ENCODE results near the gene KASH5. TPM values are rescaled to one million over a fixed set of nuclear protein-coding genes. Genes with fewer than 3 reads are reported as not detected.

KASH5 gene
- total and polyA plus RNA-seq, 4 donors, result not detected

DNA sequence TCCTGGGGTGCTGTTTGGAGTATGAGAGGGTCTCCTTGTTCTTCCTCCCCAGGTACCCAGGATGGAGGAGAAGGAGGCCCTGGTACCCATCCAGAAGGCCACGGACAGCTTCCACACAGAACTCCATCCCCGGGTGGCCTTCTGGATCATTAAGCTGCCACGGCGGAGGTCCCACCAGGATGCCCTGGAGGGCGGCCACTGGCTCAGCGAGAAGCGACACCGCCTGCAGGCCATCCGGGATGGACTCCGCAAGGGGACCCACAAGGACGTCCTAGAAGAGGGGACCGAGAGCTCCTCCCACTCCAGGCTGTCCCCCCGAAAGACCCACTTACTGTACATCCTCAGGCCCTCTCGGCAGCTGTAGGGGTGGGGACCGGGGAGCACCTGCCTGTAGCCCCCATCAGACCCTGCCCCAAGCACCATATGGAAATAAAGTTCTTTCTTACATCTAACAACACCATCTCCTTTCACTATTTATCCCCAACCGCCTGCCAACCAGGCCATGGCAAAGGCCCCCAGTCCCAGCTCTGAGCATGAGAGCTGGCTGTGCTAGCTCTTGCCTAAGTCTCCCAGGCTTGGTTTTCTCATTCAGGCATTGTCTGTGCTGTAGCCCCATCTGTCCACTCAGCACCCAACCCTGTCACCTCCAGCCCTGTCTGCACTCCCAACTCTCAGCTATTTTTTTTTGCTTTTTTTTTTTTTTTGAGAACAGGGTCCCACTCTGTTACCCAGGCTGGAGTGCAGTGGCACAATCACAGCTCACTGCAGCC lies 13.2 kb upstream of the KASH5 start:
- TF ChIP-seq SP1 (IDR thresholded peaks at IDR 0.05) (no peak), FOXA1 (IDR thresholded peaks at IDR 0.05) (no peak), HNF4G (IDR thresholded peaks at IDR 0.05) (no peak), FOXA2 (IDR thresholded peaks at IDR 0.05) (no peak), RAD21 (IDR thresholded peaks at IDR 0.05) (no peak), HNF4A (conservative IDR thresholded peaks at IDR 0.05) (no peak), RXRA (IDR thresholded peaks at IDR 0.05) (no peak), EGR1 (IDR thresholded peaks at IDR 0.05; ENCODE audit: low read depth in 2 of 2) (no peak), GABPA (IDR thresholded peaks at IDR 0.05 in 1 of 2, conservative IDR thresholded peaks at IDR 0.05 in 1 of 2) (no peak), JUND (IDR thresholded peaks at IDR 0.05) (no peak), NR2F2 (IDR thresholded peaks at IDR 0.05) (no peak), TAF1 (conservative IDR thresholded peaks at IDR 0.05) (no peak), YY1 (IDR thresholded peaks at IDR 0.05) (no peak)
- TF ChIP-seq, protein P1, sequence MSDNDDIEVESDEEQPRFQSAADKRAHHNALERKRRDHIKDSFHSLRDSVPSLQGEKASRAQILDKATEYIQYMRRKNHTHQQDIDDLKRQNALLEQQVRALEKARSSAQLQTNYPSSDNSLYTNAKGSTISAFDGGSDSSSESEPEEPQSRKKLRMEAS (IDR thresholded peaks at IDR 0.05), result no peak
- TF ChIP-seq, protein P2, sequence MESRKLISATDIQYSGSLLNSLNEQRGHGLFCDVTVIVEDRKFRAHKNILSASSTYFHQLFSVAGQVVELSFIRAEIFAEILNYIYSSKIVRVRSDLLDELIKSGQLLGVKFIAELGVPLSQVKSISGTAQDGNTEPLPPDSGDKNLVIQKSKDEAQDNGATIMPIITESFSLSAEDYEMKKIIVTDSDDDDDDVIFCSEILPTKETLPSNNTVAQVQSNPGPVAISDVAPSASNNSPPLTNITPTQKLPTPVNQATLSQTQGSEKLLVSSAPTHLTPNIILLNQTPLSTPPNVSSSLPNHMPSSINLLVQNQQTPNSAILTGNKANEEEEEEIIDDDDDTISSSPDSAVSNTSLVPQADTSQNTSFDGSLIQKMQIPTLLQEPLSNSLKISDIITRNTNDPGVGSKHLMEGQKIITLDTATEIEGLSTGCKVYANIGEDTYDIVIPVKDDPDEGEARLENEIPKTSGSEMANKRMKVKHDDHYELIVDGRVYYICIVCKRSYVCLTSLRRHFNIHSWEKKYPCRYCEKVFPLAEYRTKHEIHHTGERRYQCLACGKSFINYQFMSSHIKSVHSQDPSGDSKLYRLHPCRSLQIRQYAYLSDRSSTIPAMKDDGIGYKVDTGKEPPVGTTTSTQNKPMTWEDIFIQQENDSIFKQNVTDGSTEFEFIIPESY (IDR thresholded peaks at IDR 0.05), result no peak
- TF ChIP-seq, protein P3, sequence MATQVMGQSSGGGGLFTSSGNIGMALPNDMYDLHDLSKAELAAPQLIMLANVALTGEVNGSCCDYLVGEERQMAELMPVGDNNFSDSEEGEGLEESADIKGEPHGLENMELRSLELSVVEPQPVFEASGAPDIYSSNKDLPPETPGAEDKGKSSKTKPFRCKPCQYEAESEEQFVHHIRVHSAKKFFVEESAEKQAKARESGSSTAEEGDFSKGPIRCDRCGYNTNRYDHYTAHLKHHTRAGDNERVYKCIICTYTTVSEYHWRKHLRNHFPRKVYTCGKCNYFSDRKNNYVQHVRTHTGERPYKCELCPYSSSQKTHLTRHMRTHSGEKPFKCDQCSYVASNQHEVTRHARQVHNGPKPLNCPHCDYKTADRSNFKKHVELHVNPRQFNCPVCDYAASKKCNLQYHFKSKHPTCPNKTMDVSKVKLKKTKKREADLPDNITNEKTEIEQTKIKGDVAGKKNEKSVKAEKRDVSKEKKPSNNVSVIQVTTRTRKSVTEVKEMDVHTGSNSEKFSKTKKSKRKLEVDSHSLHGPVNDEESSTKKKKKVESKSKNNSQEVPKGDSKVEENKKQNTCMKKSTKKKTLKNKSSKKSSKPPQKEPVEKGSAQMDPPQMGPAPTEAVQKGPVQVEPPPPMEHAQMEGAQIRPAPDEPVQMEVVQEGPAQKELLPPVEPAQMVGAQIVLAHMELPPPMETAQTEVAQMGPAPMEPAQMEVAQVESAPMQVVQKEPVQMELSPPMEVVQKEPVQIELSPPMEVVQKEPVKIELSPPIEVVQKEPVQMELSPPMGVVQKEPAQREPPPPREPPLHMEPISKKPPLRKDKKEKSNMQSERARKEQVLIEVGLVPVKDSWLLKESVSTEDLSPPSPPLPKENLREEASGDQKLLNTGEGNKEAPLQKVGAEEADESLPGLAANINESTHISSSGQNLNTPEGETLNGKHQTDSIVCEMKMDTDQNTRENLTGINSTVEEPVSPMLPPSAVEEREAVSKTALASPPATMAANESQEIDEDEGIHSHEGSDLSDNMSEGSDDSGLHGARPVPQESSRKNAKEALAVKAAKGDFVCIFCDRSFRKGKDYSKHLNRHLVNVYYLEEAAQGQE (IDR thresholded peaks at IDR 0.05), result no peak
- TF ChIP-seq, protein P4, sequence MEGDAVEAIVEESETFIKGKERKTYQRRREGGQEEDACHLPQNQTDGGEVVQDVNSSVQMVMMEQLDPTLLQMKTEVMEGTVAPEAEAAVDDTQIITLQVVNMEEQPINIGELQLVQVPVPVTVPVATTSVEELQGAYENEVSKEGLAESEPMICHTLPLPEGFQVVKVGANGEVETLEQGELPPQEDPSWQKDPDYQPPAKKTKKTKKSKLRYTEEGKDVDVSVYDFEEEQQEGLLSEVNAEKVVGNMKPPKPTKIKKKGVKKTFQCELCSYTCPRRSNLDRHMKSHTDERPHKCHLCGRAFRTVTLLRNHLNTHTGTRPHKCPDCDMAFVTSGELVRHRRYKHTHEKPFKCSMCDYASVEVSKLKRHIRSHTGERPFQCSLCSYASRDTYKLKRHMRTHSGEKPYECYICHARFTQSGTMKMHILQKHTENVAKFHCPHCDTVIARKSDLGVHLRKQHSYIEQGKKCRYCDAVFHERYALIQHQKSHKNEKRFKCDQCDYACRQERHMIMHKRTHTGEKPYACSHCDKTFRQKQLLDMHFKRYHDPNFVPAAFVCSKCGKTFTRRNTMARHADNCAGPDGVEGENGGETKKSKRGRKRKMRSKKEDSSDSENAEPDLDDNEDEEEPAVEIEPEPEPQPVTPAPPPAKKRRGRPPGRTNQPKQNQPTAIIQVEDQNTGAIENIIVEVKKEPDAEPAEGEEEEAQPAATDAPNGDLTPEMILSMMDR (IDR thresholded peaks at IDR 0.05; ENCODE audit: low read depth, low read length, missing input control), result no peak
- TF ChIP-seq, protein P5, sequence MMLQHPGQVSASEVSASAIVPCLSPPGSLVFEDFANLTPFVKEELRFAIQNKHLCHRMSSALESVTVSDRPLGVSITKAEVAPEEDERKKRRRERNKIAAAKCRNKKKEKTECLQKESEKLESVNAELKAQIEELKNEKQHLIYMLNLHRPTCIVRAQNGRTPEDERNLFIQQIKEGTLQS (IDR thresholded peaks at IDR 0.05), result no peak
- 89% methylated on average over 16 of the region's 16 CpGs for WGBS
- Histone ChIP-seq H3K4me1 (ENCODE audit: control insufficient read depth in 4 of 4, insufficient read depth in 4 of 4, low read length in 3 of 4) (no peaks in the 10 kb centered on the region), H3K4me3 (ENCODE audit: low read depth in 1 of 3, low read length in 3 of 3) (no peak overlapping the region), H3K27me3 (ENCODE audit: control insufficient read depth in 4 of 4, insufficient read depth in 4 of 4, low read length in 3 of 4) (no peaks in the 10 kb centered on the region), H3K9me3 (ENCODE audit: control insufficient read depth in 4 of 4, low read length in 3 of 4) (peaks cover 0 to 3% (median 0%) of the 10 kb centered on the region in 4 donors), H3K36me3 (ENCODE audit: control insufficient read depth in 4 of 4, insufficient read depth in 3 of 4, low read depth in 1 of 4, low read length in 3 of 4) (no peaks in the 10 kb centered on the region), H3K9ac (ENCODE audit: low read depth in 1 of 2, low read length in 2 of 2) (no peak overlapping the region), H3K27ac (ENCODE audit: low read depth in 1 of 2, low read length in 2 of 2) (no peak overlapping the region)
- no peak for DNase-seq (ENCODE audit: low spot score)
